A549 (cell line): ENCODE measurements around the gene COPZ1.

ENCODE experiments used
- CHD2 ChIP-seq: fragments of 150-350 bp; IDR thresholded peaks from 2 replicates; pipeline ENCODE4 v1.6.1; 2014; ENCODE audit warnings: low read length; ENCODE audit not compliant: partially characterized antibody
- CTCF ChIP-seq: fragments of >200 bp; sonication (Bioruptor Twin); formaldehyde crosslinking; IDR thresholded peaks from 3 replicates; pipeline ENCODE4 v1.5.1; 2016
- EP300 ChIP-seq, 2 experiments: fragments of >200 bp; sonication (Bioruptor Twin); formaldehyde crosslinking; IDR thresholded peaks; 2 replicates in 1 of 2; 3 replicates in 1 of 2; pipeline ENCODE4 v1.6.1; 2016 to 2017
- ESRRA ChIP-seq: fragments of 150-350 bp; IDR thresholded peaks from 2 replicates; pipeline ENCODE4 v1.6.1; 2014; ENCODE audit warnings: mild to moderate bottlenecking, low read length, borderline replicate concordance
- JUN ChIP-seq, 2 experiments: fragments of >200 bp; sonication (Bioruptor Twin); formaldehyde crosslinking; IDR thresholded peaks; 2 replicates in 1 of 2; 3 replicates in 1 of 2; pipeline ENCODE4 v1.6.1; 2016 to 2017

- TF ChIP-seq ESRRA: no peak
- no peak for TF ChIP-seq EP300 (IDR thresholded peaks at IDR 0.05)
- TF ChIP-seq JUN (IDR thresholded peaks at IDR 0.05): no peak
- TF ChIP-seq CHD2: no peak
- TF ChIP-seq CTCF: no peak
These were observed 70.6 kb downstream of the COPZ1 start for GRCh38 chr12:54395545-54395944.
